ENCODE data around the gene SPRYD3. TPM values are rescaled to one million over a fixed set of nuclear protein-coding genes. Genes with fewer than 3 reads are reported as not detected.
A peak's percentile ranks its signal among the peaks of the same experiment; 100 is the strongest.

SPRYD3 gene
- total and polyA plus RNA-seq, 2 experiments from 2014 or later: 48.7 to 54.7 TPM

- 38 to 40% methylated on average over 23 to 24 of the region's 24 CpGs for WGBS, 2 experiments (ENCODE audit: low coverage in 1 of 2, low lambda C conversion rate in 2 of 2, missing lambda C conversion rate in 2 of 2)
- peak overlapping the region; percentile 61 for H3K27ac ChIP-seq
- H3K4me2 ChIP-seq (ENCODE audit: unreplicated experiment): peak overlapping the region; percentile 7
- TF ChIP-seq EZH2 (IDR thresholded peaks at IDR 0.05; ENCODE audit: insufficient read depth, poor library complexity, severe bottlenecking): no peak
- H3F3A ChIP-seq (ENCODE audit: insufficient read depth): peaks cover 41% of the 10 kb centered on the region
- no peaks in the 10 kb centered on the region for H3K9me2 ChIP-seq (ENCODE audit: insufficient read depth)
- no peak overlapping the region for H3K4me3 ChIP-seq
- no peaks in the 10 kb centered on the region for H3K9me3 ChIP-seq (ENCODE audit: low read depth)
- peak; percentile 89 for DNase-seq
- H3K79me2 ChIP-seq (ENCODE audit: insufficient read depth): no peaks in the 10 kb centered on the region
- H3K36me3 ChIP-seq (ENCODE audit: low read depth): peaks cover 7% of the 10 kb centered on the region; the same call in 1 of the 2 replicates
- H2AFZ ChIP-seq: no peak overlapping the region
- H3K27me3 ChIP-seq (replicated peaks; ENCODE audit: insufficient read depth): no peaks in the 10 kb centered on the region
- no peaks in the 10 kb centered on the region for H4K20me1 ChIP-seq (ENCODE audit: insufficient read depth)
- peaks cover 37% of the 10 kb centered on the region for H3K4me1 ChIP-seq (ENCODE audit: insufficient read depth)
- H3K9ac ChIP-seq: peak overlapping the region; percentile 65
- in situ Hi-C loops (cut with MboI): no loop called here
Observed at GRCh38 chr12:53065975-53066931, 12.9 kb downstream of the SPRYD3 start.

GRCh38 chr12:53065470-53065869, 13.7 kb downstream of the SPRYD3 start:
- 47 to 49% methylated on average over 7 of the region's 7 CpGs for whole genome bisulfite sequencing, 2 experiments (ENCODE audit: low coverage in 1 of 2, low lambda C conversion rate in 2 of 2, missing lambda C conversion rate in 2 of 2)
- H3K27me3 ChIP-seq (replicated peaks; ENCODE audit: insufficient read depth): no peaks in the 10 kb centered on the region
- no peak for DNase-seq
- H3K27ac ChIP-seq: peak overlapping the region; percentile 77
- H3K9ac ChIP-seq: peak overlapping the region; percentile 65; the same call in 1 of the 2 replicates
- no peak overlapping the region for H2AFZ ChIP-seq
- H3K36me3 ChIP-seq (ENCODE audit: low read depth): peaks cover 7% of the 10 kb centered on the region; the same call in 1 of the 2 replicates
- no peak overlapping the region for H3K4me3 ChIP-seq
- H3K79me2 ChIP-seq (ENCODE audit: insufficient read depth): no peaks in the 10 kb centered on the region
- H3K4me2 ChIP-seq (ENCODE audit: unreplicated experiment): no peak overlapping the region
- TF ChIP-seq EZH2 (IDR thresholded peaks at IDR 0.05; ENCODE audit: insufficient read depth, poor library complexity, severe bottlenecking): no peak
- no peak for TF ChIP-seq EZH2phosphoT487 (IDR thresholded peaks at IDR 0.05; ENCODE audit: insufficient read depth, low read depth)
- H4K20me1 ChIP-seq (ENCODE audit: insufficient read depth): no peaks in the 10 kb centered on the region
- H3K9me3 ChIP-seq (ENCODE audit: low read depth): no peaks in the 10 kb centered on the region
- in situ Hi-C loops (cut with MboI): no loop called here
- no peaks in the 10 kb centered on the region for H3K9me2 ChIP-seq (ENCODE audit: insufficient read depth)
- peaks cover 29% of the 10 kb centered on the region for H3K4me1 ChIP-seq (ENCODE audit: insufficient read depth)
- H3F3A ChIP-seq (ENCODE audit: insufficient read depth): peaks cover 45% of the 10 kb centered on the region

DNA sequence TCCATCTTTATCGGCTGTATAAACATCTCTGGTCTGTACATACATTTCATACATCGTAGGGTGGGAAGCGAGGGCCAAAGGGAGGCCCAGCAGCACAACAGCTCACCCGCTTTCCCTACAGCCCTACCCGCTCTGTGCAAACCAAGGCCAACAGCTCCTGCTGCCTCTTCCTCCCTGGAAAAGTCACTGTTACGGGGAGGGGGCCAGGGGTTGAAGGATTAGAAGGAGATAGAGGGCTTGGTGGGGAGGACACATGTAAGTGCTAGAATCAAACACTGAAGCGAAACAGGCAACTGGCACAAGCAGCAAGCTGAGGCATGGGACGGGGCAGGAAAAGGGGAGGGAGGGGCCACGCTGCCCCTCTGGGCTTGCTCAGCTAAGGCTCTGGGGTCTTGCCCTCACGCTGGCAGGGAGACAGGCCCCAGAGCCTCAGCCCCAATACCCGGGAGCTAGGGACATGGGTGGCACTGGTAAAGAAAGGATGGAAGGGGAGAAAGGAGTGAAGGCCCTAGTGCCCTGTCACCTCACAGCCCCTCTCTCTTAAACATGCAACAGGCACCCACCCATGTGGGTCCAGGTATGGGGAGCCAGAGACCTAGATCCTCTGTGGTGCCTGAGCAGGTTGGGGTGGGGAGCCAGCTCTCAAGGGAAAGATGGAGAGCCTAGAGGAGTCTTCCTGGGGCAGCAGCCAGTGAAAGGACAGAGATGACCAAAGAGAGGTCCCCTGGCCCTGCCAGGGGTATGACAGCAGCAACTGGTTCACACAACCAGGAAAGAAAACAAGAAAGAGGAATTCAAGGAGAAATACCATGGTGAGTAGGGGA, 14.4 kb downstream of the SPRYD3 start:
- Histone ChIP-seq H3K27me3 (replicated peaks; ENCODE audit: insufficient read depth) (no peaks in the 10 kb centered on the region), H3K4me3 (no peak overlapping the region), H3K36me3 (ENCODE audit: low read depth) (peaks cover 7% of the 10 kb centered on the region; the same call in 1 of the 2 replicates), H3K4me1 (ENCODE audit: insufficient read depth) (peaks cover 23% of the 10 kb centered on the region), H3K27ac (peak overlapping the region; percentile 77), H3K9me3 (ENCODE audit: low read depth) (no peaks in the 10 kb centered on the region), H3K79me2 (ENCODE audit: insufficient read depth) (no peaks in the 10 kb centered on the region), H3F3A (ENCODE audit: insufficient read depth) (peaks cover 45% of the 10 kb centered on the region), H3K9me2 (ENCODE audit: insufficient read depth) (no peaks in the 10 kb centered on the region), H3K4me2 (ENCODE audit: unreplicated experiment) (no peak overlapping the region), H2AFZ (no peak overlapping the region), H3K9ac (peak overlapping the region; percentile 51), H4K20me1 (ENCODE audit: insufficient read depth) (no peaks in the 10 kb centered on the region)
- DNase-seq: no peak
- 71 to 72% methylated on average over 11 of the region's 11 CpGs for WGBS, 2 experiments (ENCODE audit: low coverage in 1 of 2, low lambda C conversion rate in 2 of 2, missing lambda C conversion rate in 2 of 2)
- in situ Hi-C loops (cut with MboI): no loop called here
- no peak for TF ChIP-seq EZH2phosphoT487 (IDR thresholded peaks at IDR 0.05; ENCODE audit: insufficient read depth, low read depth)
- no peak for TF ChIP-seq EZH2 (IDR thresholded peaks at IDR 0.05; ENCODE audit: insufficient read depth, poor library complexity, severe bottlenecking)

Data from GM23248 (cell line).